ENCODE data around the gene UBR7. TPM values are rescaled to one million over a fixed set of nuclear protein-coding genes. Genes with fewer than 3 reads are reported as not detected.
A peak's percentile ranks its signal among the peaks of the same experiment; 100 is the strongest.
"Not testable (repeated sequence)": the region's sequence is repeated elsewhere in the genome, so short reads cannot be mapped to it uniquely, and the experiment has no call there.

UBR7 gene
- total RNA-seq, result 10 to 100 TPM; 21.0 to 34.7 (median 31.0) TPM

DNA sequence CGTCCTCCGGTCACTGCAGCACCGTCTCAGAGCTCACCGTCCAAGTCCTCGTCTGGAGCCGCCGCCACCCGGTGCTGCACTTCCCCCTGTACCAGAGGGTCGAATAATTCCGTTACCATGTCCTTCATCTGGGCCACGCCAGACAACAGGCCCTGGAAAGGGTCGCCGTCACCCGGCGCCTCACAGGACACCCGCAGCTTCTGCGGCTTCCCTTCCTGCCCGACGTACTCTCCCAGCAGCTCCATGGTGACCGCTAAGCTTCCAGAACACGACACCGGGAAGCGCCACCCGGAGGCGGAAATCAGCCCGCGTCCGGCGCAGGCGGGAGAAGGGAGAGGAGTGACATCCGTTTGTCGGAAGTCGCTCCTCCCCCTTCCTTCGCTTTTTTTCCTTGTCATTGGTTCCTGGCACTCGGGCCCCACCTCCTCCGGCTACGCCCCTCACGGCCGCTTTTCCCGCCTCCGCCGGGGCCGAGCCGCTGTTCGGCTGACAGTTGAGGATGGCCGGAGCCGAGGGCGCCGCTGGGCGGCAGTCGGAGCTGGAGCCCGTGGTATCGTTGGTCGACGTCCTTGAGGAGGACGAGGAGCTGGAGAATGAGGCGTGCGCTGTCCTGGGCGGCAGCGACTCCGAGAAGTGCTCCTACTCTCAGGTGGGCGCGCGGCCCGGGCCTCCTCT lies at the start of gene UBR7, which contains the start of gene GON7:
Gene UBR7 (plus strand): TSS at position 464 of the 675 bp plus-strand sequence. CDS start 36 bp downstream, at position 500.
Gene GON7 (minus strand): TSS at position 273 of the 675 bp plus-strand sequence. CDS start 28 bp downstream, at position 245.
- Histone ChIP-seq H3K4me3 (peak within 1 kb of the TSS; percentile 75 to 84 (median 81)), H3K9me3 (no peaks in the 10 kb centered on the region), H3K27me3 (no peaks in the 10 kb centered on the region), H3K27ac (peak within 1 kb of the TSS; percentile 85 to 92), H3K4me1 (peaks cover 0 to 5% of the 10 kb centered on the region in 2 donors), H3K36me3 (no peaks in the 10 kb centered on the region)
- peak; percentile 94 to 95 for DNase-seq (ENCODE audit: low spot score in 2 of 2)
- TF ChIP-seq POLR2AphosphoS5 (IDR thresholded peaks at IDR 0.05) (peak; percentile 67 to 76 (median 71)), CTCF (IDR thresholded peaks at IDR 0.05) (peak in 2 of 3 donors; percentile 13 to 26), POLR2A (IDR thresholded peaks at IDR 0.05) (peak; percentile 10)
- intact Hi-C loops (cut with DNase I; ENCODE audit: low total_unique reads), result no loop called here

- H3K4me3 ChIP-seq; H3K36me3 ChIP-seq; DNase-seq (ENCODE audit: low spot score in 2 of 2); H3K9me3 ChIP-seq; intact Hi-C loops (cut with DNase I; ENCODE audit: low total_unique reads); H3K4me1 ChIP-seq; H3K27me3 ChIP-seq; H3K27ac ChIP-seq: not testable (repeated sequence)
Observed at GRCh38 chr14:93158349-93158748, 48.7 kb upstream of the UBR7 start.

GRCh38 chr14:93159625-93160352 lies 47.3 kb upstream of the UBR7 start:
- H3K4me1 ChIP-seq; H3K27ac ChIP-seq; H3K36me3 ChIP-seq; H3K4me3 ChIP-seq; H3K9me3 ChIP-seq; H3K27me3 ChIP-seq; intact Hi-C loops (cut with DNase I; ENCODE audit: low total_unique reads); DNase-seq (ENCODE audit: low spot score in 2 of 2): not testable (repeated sequence)

DNA sequence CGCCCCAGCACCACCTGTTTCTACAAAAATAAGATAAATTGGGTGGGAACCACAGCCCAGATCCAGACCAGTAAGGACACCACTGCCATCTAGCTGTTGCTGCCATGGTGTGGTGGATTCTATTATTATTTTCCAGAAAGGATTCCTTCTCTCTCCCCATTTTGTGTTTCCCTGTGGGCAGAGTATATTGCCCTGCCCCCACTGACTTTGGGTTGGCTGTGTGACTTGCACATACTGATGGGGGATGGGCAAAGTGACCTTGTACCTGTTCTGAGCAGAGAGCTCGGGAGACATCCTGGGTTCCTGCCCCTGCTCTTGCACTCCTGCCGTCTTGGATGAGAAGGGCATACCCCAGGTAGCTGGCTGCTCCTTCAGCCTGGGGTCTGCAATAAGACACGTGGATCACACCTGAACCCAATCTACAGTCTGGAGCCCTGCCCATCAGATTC lies 46.7 kb upstream of the UBR7 start:
- intact Hi-C loops (cut with DNase I; ENCODE audit: low total_unique reads), result no loop called here
- H3K4me1 ChIP-seq, result no peaks in the 10 kb centered on the region
- H3K27ac ChIP-seq, result no peak overlapping the region
- DNase-seq (ENCODE audit: low spot score in 2 of 2), result no peak
- H3K4me3 ChIP-seq, result no peak overlapping the region
- no peaks in the 10 kb centered on the region for H3K36me3 ChIP-seq
- H3K9me3 ChIP-seq, result no peaks in the 10 kb centered on the region
- H3K27me3 ChIP-seq, result no peaks in the 10 kb centered on the region
- TF ChIP-seq POLR2A (IDR thresholded peaks at IDR 0.05) (no peak), CTCF (IDR thresholded peaks at IDR 0.05) (no peak), POLR2AphosphoS5 (IDR thresholded peaks at IDR 0.05) (no peak)

DNA sequence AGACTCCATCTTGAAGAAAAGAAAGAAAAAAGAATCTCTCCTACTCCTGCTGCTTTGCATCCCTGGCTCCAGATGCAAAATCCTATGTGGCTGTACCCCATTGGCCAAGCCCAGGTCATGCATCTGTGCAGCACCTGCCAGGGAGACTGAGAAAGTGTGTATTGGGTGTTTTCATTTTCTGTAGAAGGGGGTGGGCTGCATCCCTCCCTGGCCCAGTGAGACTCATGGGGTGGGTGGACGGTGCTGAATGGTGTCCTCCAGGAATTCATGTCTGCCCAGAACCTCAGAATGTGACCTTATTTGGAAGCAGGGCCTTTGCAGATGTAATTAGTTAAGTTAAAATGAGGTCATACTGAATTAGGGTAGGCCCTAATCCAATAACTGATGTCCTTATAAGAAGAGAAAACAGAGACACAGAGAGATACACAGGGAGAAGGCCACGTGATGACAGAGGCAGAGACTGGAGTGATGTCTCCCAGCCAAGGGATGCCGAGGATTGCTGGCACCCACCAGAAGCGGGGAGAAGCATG lies 45.6 kb upstream of the UBR7 start:
- no peaks in the 10 kb centered on the region for H3K36me3 ChIP-seq
- H3K4me1 ChIP-seq, result no peaks in the 10 kb centered on the region
- no peak for DNase-seq (ENCODE audit: low spot score in 2 of 2)
- no peak overlapping the region for H3K27ac ChIP-seq
- no peaks in the 10 kb centered on the region for H3K27me3 ChIP-seq
- no peaks in the 10 kb centered on the region for H3K9me3 ChIP-seq
- no peak overlapping the region for H3K4me3 ChIP-seq
- TF ChIP-seq CTCF (IDR thresholded peaks at IDR 0.05) (no peak), POLR2AphosphoS5 (IDR thresholded peaks at IDR 0.05) (no peak), POLR2A (IDR thresholded peaks at IDR 0.05) (no peak)
- intact Hi-C loops (cut with DNase I; ENCODE audit: low total_unique reads), result no loop called here

- Histone ChIP-seq H3K4me3 (no peak overlapping the region), H3K27me3 (no peaks in the 10 kb centered on the region), H3K9me3 (no peaks in the 10 kb centered on the region), H3K36me3 (no peaks in the 10 kb centered on the region), H3K27ac (no peak overlapping the region), H3K4me1 (no peaks in the 10 kb centered on the region)
- TF ChIP-seq CTCF (IDR thresholded peaks at IDR 0.05) (no peak), POLR2AphosphoS5 (IDR thresholded peaks at IDR 0.05) (no peak), POLR2A (IDR thresholded peaks at IDR 0.05) (no peak)
- intact Hi-C loops (cut with DNase I; ENCODE audit: low total_unique reads), result no loop called here
- no peak for DNase-seq (ENCODE audit: low spot score in 2 of 2)
Observed at GRCh38 chr14:93163564-93163963, 43.5 kb upstream of the UBR7 start.

DNA sequence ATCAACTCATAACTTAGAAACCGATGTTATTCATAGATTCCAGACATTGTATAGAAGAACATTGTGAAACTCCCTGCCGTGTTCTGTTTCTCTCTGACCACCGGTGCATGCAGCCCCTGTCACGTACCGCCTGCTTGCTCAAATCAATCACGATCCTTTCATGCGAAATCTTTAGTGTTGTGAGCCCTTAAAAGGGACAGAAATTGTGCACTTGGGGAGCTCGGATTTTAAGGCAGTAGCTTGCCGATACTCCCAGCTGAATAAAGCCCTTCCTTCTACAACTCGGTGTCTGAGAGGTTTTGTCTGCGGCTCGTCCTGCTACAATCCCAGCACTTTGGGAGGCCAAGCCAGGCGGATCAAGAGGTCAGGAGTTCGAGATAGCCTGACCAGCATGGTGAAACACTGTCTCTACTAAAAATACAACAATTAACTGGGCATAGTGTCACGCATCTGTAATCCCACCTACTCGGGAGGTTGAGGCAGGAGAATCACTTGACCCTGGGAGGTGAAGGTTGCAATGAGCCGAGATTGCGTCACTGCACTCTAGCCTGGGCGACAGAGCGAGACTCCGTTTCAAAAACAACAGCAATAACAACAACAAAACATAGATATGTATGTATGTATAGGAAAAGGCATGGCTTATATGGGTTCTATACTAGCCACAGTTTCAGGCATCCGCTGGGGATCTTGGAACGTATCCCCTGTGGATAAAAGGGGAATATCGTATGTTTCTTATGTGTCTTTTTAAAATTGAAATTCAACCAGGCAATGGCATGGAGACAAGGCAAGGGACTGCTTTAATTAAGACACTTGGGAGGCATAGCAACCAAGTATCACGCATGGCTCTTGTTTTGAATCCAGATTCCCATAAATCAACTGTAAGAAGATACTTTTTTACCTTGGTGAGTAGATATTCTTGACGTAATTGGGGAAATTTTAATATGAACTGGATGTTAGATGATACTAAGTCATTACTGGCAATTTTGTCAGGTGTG lies 41.5 kb upstream of the UBR7 start:
- H3K9me3 ChIP-seq; H3K36me3 ChIP-seq; intact Hi-C loops (cut with DNase I; ENCODE audit: low total_unique reads); H3K4me3 ChIP-seq; H3K27ac ChIP-seq; DNase-seq (ENCODE audit: low spot score in 2 of 2); H3K4me1 ChIP-seq; H3K27me3 ChIP-seq: not testable (repeated sequence)
